ENCODE measurements around the gene HOXB6.

HOXB6 gene

GRCh38 chr17:48568499-48569239 lies 36.1 kb downstream of the HOXB6 start:
- no peak for DNase-seq

GRCh38 chr17:48567646-48568354 lies 37.0 kb downstream of the HOXB6 start:
- no peak for DNase-seq

GRCh38 chr17:48567209-48567608 lies 37.6 kb downstream of the HOXB6 start:
- no peak for DNase-seq

GRCh38 chr17:48566717-48567116 lies 38.1 kb downstream of the HOXB6 start:
- no peak for DNase-seq

DNA sequence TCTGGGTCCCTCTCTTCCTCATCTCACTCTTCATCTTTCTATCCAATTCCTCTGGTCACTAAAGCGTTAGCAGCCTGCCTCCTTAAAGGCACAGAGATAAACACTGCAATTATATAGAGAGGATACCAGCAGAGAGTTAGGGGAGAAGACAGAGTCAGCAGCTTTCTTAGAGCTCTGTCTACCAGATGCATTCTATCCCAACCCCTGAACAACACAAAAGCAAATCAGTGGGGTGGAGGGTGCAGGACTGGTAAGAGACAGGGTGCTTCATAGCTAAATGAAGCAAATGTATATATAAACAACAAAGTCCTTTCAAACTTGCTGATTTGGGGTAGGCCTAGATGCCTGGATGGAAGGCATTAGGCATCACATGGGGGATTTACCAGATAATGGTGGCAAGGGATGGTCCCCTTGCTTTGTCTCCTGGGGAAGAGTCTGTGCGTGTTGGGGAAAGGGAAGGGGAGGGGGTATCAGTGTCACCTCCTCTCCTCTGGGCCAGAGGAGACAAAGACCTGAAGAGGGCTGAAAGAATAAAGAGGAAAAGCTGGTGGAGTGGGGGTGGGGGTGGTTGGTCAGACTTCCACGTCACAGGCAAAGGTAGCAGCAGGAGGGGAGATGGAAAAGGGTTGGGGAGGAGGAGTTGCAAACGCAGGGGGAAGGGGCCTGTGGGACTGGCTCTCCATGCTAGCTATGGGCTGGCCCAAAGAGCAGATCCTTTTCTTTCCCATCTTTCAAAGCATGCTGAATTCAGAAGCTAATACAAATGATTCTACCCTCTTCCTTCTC lies 38.7 kb downstream of the HOXB6 start:
- DNase-seq = no peak

DNA sequence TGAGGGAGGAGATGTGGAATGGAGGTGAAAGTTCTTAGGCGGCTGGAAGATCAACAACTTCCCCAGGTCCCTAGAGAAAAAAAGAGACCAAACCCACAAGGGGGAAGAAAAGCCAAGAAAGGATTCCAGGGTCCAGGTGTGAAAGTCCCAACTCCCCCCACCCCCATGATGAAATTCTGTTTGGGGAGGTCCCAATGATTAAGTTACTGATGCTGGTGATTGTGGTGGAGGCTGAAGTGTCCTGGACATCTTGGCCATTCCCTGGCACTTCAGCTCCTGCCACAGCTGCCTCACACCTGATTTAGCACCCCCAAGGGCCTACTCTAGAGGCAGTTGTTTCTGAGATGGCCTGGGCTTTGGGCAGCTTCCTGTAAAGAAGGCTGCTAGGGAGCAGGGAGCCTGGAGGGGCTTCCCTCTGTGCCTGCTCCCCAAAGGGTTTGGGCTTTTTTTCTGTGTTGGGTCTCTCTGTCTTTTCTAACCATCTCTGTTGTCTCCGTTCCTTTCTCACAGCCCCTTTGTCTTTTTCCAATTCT lies 39.7 kb downstream of the HOXB6 start:
- no peak for DNase-seq

DNA sequence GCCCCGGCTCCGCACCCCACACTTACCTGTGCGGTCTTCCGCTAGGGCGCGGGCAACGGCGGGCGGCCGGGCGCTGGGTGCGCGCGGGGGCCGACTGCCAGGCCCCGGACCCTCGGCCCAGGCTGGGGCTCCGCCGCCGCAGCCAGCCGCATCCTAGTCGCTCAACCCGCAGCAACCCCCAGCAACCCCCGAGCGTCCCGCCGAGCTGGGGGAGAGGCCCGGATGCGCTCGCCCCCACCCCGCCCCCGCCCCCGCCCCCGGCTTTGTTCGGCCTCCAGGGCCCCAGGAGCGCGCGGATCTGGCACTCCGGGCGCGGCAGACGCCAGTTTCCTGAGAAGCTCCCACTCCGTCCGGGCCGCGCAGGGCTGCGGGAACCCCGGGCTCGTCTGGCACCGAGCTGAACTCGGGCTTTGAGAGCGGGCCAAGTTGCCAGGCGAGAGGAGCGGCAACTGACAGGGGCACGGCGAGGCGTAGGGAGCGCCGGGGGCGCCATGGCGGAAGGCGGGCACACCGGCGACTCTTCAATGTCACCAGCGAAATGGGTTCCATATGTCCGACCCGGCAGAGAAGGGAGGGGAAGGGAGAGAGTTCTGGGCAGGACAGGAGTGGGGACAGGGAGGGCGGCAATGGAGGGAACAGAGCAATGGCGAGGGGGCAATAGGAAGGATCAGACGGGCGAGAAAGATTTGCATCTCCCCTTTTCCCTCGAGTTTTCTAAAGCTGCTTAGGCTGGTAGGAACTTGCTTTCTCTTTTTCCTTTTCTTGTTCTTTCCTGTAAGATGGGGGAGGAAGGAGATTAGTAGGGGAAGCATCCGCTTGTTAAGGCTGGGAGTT lies 40.4 kb downstream of the HOXB6 start:
- DNase-seq = no peak

- DNase-seq = no peak
These were observed 41.0 kb downstream of the HOXB6 start for GRCh38 chr17:48563867-48564187.

- no peak for DNase-seq
These were observed 41.4 kb downstream of the HOXB6 start for GRCh38 chr17:48563385-48563838.

- no peak for DNase-seq
These were observed 41.9 kb downstream of the HOXB6 start for GRCh38 chr17:48562934-48563333.

DNA sequence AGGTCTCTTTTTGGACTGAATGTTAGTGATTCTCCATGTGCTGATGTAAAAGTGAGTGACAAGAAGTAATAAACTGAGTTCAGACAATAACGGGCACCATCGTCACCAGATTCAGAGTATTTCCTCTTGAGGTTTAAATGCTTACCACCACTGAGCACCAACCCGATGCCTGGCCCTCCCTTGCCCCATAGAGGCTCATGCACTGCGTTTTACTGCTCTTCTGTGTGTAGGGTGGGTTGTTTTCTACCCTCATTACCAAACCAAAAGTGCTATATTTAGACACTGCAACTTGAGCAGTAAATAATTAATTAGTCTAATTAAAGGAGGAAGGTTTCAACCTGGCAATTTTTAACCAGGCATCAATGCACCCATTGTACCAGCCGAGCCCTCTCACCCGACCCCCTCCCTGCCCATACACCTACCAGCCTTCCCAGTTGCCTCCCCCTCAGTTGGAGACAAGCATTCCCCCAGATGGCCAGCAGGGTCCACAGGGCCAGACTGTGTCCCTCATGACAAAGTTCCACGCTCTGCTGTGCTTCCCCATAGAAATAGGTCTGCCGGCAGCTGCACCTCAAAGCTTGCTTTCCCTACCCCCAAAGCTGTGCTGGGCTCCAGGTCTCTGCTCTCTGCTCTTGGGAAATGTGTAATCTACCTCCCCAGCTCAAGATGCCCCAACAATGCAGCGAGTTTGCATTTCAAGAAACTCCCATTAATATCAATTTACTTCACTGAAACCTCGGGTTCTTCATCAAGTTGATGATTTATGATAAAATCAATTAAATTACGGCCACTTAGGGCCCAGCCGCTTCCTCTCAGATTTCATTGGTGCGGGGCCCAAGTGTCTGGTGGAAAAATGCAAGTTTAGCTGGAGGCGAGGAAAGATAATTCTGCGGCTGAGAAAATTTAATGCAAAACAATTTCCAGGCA lies 42.6 kb downstream of the HOXB6 start:
- no peak for DNase-seq

DNA sequence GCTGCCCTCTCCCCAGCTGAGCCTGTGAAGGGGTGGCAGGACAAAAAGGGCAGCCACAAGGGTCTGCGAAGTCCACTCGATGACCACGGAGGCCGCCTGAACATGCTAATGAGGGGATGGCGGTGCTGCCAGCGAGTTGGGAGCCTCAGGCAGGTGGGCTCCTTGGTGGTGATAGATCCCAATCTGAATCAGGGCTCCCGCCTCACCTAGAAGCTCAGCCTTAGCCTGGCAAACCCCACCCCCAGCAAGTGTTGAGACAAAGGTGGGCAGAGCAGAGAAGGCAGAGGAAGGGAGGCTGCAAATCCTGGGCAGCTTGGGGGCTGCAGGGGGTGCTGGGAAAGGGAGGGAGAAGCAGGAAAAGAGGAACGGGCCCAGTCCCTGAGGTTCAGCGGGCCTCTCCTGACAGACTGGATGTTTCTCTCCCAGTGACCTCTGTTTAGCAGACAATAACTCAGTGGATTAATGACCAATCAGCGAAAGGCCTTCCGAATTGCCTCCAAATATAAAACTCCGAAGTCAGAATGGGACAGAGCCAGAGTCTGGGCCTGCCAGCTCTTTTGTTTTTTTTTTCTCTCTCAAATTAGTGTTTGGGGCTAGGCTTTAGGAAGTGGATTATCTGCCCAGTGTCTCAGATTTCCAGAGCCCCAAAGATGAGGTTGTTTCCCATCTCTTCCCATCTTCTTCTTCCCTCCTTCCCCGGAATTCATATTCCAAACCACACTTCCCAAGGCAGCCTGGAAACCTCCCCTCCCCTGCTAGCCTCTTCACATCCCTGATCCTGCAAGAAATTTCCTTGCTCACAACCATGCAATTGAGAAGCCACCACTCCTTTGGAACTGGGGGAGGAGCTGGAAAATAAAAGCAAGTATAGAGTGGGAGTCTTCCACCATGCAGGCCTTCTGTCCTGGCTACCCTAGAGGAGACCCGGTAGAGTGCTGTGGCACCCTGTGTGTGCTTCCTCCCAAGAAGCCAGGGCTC lies 44.7 kb downstream of the HOXB6 start:
- DNase-seq = no peak

- DNase-seq = no peak
These were observed 45.5 kb downstream of the HOXB6 start for GRCh38 chr17:48559122-48559839.

DNA sequence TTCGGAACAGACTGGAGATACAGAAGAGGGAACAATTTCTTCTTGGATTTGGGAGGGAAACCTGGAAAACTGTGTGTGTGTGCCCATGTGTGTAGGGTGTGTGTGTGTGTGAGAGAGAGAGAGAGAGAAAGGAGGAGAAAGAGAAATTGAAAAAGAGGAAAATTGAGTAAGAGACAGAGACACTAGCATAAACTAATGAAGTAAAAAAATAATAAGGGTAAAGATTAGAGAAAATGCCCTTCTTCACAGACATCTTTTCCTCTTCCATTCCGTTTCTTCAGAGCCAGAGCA lies 46.0 kb downstream of the HOXB6 start:
- DNase-seq = no peak

- no peak for DNase-seq
These were observed 46.5 kb downstream of the HOXB6 start for GRCh38 chr17:48558057-48558830.

DNA sequence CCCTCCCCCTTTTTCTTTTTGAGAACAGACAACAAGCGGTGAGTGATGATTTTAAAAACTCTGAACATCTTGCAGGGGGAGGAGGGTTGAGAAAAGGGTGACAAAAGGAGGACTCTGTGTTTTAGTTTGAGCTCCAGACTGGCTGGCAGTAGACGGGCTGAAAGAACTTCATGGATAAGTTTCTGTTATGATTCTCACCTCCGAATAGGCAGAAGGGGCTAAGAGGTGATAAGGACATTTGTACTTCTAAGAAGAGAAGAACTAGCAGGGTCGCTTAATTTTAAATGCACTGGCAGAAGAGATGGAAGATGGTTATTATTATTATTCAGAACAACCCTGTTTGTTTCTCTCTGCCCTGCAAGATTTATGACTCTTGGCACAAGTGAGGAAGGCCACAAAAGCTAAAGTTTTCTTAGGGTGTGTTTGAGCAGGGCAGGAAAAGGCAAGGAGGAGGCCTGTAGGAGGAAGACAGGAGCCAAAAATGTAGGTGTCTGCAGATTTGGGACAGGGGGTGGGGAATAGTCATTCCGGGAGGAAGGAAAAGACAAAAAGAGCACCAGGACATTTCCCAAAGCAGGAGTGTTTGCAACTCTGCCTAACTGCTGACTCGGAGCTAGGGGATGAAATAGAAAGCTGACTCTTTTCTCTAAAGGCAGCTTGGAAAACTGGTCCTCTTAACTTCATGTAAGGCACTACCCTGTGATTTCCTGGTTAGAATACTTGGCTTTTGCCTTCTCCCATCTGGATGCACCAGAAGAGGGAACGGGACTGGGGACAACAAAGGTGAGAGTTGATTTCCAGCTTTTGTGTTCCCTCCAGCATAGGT lies 48.0 kb downstream of the HOXB6 start:
- no peak for DNase-seq

DNA sequence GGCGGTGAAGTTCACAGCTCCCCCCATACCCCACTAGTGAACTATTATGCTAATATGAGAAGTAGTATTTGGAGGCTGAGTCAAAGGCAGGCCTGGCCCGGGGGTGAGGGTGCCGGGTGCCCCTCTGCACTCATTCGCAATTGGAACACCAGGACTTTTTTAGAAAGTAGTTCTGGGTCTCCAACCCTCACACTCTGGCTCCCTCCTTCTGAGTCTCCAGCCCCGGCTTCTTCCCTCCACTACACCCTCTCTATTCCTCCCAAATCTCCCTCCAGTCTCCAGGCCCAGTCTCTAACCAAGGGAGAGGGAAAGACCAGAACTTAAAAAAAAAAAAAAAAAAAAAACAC lies 48.6 kb downstream of the HOXB6 start:
- DNase-seq = no peak
